Embryonic facial prominence (tissue), 1 donor: ENCODE measurements around the gene CBX7.

Experiments
- DNase-seq: peaks from one replicate; pipeline ENCODE4 v3.0.0-alpha.2; 2016; ENCODE audit errors: extremely low spot score

Gene CBX7

DNA sequence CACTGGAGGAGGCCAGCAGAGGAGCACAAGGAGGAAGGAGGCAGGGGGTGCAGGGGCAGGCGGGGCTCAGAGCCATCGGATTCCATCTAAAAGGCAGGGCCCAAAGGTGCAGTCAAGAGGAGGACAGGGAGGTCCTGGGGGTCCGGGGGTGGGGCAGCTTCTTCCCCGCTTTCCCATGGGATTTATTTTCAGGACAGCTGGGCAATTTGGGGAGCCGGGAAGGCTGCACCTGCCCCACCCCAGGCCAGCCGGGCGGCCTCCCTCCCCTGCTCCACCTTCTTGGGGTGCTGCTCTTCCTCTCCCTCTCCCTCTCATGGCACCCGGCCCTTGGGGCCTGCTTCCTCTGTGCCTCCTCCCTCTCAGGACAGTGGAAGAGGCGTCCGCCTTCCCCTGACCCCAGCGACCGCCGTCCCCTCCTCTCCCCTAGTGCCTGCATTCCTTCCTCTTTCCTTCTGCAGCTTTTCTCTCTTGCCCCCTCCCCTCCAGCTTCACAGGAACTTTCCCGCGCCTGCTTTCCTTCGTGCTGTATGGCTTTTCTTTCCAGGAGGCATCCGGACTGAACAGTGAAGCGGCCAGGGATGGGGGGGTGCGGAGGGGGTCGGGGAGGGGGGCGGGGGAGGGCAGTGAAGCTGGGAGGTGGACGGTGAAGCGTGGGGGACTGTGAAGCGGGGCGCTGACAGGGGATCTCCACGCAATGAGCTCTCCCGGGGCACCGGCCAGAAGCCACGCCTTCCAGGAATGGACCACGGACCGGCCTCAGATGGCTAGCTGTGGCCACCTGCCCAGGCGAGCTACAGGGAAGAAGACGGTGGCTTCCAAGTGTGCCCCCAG lies 28.5 kb downstream of the CBX7 start:
- DNase-seq: no peak

- no peak for DNase-seq
Observed at GRCh38 chr22:39122772-39123470, 29.6 kb downstream of the CBX7 start.

- DNase-seq: no peak
Observed at GRCh38 chr22:39120983-39121382, 31.5 kb downstream of the CBX7 start.

GRCh38 chr22:39117585-39118191 lies 34.8 kb downstream of the CBX7 start:
- DNase-seq: no peak

DNA sequence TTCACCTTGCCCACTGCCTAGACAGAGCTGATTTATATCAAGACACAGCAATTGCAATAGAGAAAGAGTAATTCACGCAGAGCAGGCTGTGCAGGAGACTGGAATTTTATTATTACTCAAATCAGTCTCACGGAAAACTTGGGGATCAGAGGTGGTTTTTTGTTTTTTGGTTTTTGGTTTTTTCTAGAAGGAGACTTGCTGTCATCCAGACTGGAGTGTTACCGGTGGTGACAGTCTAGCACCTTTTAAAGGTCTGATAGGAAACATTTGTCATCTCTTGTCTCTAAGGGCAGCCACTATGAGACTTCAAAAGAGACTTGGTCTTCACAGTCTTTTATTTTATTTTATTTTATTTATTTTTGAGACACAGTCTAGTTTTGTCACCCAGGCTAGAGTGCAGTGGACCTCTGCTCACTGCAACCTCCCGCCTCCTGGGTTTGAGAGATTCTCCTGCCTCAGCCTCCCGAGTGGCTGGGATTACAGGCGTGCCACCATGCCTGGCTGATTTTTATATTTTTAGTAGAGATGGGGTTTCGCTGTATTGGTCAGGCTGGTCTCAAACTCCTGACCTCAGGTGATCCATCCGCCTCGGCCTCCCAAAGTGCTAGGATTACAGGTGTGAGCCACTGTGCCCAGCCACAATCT lies 36.4 kb downstream of the CBX7 start:
- no peak for DNase-seq

DNA sequence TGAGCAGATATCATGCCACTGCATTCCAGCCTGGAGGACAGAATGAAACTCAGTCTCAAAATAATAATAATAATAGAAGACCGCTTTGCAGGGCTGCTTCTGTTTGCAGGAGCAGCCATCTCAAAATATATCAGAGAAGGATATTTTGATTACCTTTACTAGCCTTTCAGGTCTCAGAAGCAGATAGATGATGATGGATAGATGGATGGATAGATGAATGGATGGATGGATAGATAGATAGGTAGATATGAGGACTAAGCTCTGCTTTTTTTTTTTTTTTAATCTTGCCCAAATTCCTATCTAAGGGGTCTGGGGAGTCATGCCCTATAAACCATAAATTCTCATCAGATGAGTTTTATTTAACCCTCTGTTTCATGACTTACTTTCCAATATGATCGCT lies 36.9 kb downstream of the CBX7 start:
- no peak for DNase-seq

DNA sequence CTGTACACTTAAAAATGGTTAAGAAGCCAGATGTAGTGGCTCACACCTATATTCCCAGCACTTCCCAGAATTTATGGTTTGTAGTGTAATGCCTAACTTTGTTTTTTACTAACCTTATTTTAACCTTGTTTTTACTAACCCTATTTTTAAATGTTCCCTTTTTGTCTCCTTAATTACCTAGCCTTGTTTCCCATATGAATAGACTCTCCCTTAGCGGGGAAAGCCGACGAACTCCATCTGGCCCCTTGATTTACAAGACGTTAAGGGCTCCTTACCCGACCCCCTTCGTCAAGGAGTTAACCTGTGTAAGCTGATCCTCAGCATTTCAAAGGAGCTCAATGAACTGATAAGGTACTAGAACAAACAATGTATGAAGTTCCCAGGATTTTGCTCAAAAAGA lies 38.4 kb downstream of the CBX7 start:
- no peak for DNase-seq

GRCh38 chr22:39110631-39111561 lies 41.6 kb downstream of the CBX7 start:
- no peak for DNase-seq

DNA sequence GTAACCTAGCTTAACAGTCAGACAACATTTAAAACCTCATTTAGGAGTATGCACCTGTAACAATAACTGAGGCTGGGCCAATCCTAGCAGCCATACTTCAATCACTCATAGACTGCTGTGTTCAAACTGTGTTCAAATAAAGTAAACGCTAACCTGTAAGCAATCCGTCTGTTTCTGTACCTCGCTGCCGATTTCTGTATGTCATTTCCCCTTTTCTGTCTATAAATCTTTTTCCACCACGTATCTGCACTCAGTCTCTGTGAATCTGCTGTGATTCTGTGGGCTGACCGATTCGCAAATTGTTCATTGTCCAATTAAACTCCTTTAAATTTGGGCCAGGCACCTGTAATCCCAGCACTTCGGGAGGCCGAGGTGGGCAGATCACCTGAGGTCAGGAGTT lies 43.1 kb downstream of the CBX7 start:
- no peak for DNase-seq

- no peak for DNase-seq
Observed at GRCh38 chr22:39108487-39108886, 44.0 kb downstream of the CBX7 start.

DNA sequence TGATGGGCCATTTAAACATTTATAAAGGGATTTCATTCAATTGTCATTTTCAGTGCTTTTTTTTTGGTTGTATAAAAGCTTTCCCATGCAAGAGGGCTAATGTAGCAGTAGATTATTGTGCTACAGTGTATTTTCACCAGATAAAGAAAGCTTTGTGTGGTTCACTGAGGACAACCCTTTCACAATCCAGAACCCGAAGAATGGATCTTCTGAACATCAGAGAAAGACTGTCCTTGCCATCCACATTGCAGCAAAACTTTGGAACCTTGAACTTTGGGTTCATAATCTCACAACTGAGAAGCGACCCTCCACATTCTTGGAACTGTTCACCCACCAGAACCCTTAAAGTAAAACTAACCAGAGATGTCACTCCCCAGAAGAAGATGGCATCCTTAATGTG lies 46.2 kb downstream of the CBX7 start:
- no peak for DNase-seq

- no peak for DNase-seq
Observed at GRCh38 chr22:39103431-39103830, 49.0 kb downstream of the CBX7 start.

DNA sequence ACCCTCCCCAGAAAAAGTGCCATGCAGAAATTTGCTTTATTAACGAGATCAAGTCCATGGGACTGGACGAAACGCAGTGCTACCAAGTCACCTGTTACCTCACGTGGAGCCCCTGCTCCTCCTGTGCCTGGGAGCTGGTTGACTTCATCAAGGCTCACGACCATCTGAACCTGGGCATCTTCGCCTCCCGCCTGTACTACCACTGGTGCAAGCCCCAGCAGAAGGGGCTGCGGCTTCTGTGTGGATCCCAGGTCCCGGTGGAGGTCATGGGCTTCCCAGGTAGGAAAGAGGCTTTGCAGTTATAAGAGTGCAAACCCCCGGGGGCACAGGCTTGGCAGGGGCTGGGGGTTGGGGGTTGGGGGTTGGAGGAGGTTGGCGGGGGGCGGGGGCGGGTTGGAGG lies 51.3 kb downstream of the CBX7 start:
- DNase-seq: no peak

DNA sequence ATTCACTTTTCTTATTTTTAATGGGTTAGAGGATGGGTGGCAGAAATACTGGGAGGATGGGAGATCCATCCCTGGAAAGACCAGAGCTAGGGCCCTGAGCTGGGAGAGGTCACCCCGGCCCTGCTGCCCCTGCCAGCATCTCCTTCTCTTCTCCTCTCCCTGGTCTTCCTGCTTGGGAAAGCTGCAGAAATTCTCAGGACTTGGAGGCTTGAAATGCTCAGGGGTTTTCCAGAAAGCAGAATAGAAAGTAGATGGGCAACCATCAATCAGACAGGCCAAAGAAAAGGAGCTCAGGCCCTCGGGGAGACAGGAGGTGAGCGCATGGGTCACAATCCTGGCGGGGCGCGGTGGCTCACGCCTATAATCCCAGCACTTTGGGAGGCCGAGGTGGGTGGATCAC lies 53.9 kb downstream of the CBX7 start:
- DNase-seq: no peak

GRCh38 chr22:39098026-39098425 lies 54.5 kb downstream of the CBX7 start:
- no peak for DNase-seq

GRCh38 chr22:39097098-39098020 lies 55.1 kb downstream of the CBX7 start, which contains the start of gene APOBEC3H:
APOBEC3H (plus strand) TSS chr22:39097244; CDS start chr22:39100279, 3,035 bp downstream.
- DNase-seq: no peak

- no peak for DNase-seq
Observed at GRCh38 chr22:39095971-39096370, 56.5 kb downstream of the CBX7 start.

DNA sequence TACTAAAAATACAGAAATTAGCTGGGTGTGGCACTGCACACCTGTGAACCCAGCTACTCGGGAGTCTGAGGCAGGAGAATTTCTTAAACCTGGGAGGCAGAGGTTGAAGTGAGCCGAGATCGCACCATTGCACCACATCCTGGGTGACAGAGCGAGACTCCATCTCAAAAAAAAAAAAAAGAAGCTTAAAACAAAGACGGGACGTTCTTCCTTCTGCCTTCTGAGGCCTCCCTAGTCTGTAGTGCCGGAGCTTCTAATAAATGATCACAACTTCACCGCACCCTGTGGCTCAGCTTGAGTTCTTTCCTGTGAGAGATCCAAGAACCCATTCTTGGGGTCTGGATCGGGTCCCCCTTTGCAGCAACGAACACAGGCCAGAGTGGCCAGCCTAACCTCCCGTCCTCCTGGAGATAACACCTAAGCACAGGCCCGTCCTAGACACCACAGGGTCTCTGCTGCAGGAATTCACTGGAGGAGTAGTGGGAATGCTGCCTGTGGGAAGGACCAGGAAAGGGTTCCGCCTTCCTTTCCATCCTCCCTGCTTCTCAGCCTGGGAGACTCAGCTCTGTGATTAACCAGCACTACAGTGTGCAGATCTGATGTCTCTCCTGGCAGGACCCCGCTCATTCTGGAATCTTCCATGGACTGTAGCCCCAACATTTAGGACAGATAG lies 57.6 kb downstream of the CBX7 start:
- DNase-seq: no peak

DNA sequence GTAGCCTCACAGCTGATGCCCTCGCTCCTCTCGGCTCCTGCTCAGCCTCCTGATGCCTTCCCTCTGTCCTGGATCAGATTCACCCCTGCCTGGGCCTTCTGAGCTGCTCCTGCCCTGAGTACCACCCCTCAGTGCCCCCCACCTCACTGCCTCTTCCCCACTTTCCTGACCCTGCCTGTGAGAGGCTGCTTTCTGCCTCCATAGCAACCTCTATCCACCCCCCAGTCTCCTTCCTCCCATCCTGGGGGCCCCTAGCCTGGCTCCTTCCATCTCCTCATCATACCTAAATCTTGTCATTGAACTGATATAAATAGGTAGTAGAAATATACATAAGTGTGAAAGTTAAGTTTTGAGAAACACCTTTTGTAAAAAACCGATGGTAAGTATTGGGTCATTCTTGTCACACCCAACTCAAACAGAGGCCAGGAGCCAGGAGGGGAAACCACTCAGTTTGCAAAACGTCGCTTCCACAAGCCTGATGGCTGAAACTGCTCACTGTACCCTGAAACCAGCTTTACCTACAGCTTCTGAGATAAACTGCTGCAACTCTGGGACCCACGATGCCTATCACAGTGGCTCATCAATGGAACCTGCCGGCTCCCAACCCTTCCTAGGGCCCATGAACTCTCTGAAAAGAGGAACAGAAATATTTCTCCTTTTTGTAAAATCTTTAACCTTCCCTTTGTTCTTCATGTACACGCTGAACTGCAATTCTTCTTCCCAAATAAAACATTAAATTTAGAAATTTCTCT lies 60.2 kb downstream of the CBX7 start:
- DNase-seq: no peak
